ENCODE data around the gene NIPSNAP2.

NIPSNAP2 gene

DNA sequence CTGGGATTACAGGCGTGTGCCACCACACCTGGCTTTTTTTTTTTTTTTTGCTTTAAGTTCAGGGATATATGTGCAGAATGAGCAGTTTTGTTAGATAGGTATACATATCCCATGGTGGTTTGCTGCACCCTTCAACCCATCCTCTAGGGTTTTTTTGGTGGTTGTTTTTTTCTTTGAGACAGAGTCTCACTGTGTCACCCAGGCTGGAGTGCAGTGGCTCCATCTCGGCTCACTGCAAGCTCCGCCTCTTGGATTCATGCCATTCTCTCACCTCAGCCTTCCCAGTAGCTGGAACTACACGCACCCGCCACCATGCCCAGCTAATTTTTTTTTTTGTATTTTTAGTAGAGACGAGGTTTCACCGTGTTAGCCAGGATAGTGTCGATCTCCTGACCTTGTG, 84.4 kb downstream of the NIPSNAP2 start:
- peak; percentile 4 for DNase-seq
